Stomach (tissue), 4 donors: ENCODE measurements around the gene TMEM41B.
"Not testable (repeated sequence)": the region's sequence is repeated elsewhere in the genome, so short reads cannot be mapped to it uniquely, and the experiment has no call there.

Experiments
- POLR2AphosphoS5 ChIP-seq, 3 donors: sonication (generic); formaldehyde crosslinking; IDR thresholded peaks; one replicate each; pipeline ENCODE4 v1.6.1; 2016; ENCODE audit warnings: antibody characterized with exemption in 3 of 3
- TF ChIP-seq, protein P1 (sequence below), 7 experiments: fragments of 450-650 bp in 4 of 7; fragments of 200-600 bp in 3 of 7; sonication (generic) in 3 of 7; IDR thresholded peaks; one replicate each; pipeline ENCODE4 v1.5.1; 2016 to 2019; ENCODE audit warnings: antibody characterized with exemption in 7 of 7, control low read depth in 2 of 7, mild to moderate bottlenecking in 1 of 7

GRCh38 chr11:9260838-9261146 lies 53.6 kb downstream of the TMEM41B start:
- TF ChIP-seq POLR2AphosphoS5 (IDR thresholded peaks at IDR 0.05): not testable (repeated sequence)
- TF ChIP-seq, protein P1, sequence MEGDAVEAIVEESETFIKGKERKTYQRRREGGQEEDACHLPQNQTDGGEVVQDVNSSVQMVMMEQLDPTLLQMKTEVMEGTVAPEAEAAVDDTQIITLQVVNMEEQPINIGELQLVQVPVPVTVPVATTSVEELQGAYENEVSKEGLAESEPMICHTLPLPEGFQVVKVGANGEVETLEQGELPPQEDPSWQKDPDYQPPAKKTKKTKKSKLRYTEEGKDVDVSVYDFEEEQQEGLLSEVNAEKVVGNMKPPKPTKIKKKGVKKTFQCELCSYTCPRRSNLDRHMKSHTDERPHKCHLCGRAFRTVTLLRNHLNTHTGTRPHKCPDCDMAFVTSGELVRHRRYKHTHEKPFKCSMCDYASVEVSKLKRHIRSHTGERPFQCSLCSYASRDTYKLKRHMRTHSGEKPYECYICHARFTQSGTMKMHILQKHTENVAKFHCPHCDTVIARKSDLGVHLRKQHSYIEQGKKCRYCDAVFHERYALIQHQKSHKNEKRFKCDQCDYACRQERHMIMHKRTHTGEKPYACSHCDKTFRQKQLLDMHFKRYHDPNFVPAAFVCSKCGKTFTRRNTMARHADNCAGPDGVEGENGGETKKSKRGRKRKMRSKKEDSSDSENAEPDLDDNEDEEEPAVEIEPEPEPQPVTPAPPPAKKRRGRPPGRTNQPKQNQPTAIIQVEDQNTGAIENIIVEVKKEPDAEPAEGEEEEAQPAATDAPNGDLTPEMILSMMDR (IDR thresholded peaks at IDR 0.05): not testable (repeated sequence)
